GM12801 (cell line): Measurements from ENCODE around the gene LGALS4.

ENCODE experiments used
- TF ChIP-seq, protein P1 (sequence below): IDR thresholded peaks from one replicate; pipeline ENCODE4 v1.5.1; 2011; ENCODE audit warnings: control low read depth; ENCODE audit not compliant: insufficient read length; ENCODE audit errors: extremely low read depth

Gene LGALS4

GRCh38 chr19:38806371-38806770 is 6.4 kb downstream of the LGALS4 start:
- TF ChIP-seq, protein P1, sequence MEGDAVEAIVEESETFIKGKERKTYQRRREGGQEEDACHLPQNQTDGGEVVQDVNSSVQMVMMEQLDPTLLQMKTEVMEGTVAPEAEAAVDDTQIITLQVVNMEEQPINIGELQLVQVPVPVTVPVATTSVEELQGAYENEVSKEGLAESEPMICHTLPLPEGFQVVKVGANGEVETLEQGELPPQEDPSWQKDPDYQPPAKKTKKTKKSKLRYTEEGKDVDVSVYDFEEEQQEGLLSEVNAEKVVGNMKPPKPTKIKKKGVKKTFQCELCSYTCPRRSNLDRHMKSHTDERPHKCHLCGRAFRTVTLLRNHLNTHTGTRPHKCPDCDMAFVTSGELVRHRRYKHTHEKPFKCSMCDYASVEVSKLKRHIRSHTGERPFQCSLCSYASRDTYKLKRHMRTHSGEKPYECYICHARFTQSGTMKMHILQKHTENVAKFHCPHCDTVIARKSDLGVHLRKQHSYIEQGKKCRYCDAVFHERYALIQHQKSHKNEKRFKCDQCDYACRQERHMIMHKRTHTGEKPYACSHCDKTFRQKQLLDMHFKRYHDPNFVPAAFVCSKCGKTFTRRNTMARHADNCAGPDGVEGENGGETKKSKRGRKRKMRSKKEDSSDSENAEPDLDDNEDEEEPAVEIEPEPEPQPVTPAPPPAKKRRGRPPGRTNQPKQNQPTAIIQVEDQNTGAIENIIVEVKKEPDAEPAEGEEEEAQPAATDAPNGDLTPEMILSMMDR, result no peak

DNA sequence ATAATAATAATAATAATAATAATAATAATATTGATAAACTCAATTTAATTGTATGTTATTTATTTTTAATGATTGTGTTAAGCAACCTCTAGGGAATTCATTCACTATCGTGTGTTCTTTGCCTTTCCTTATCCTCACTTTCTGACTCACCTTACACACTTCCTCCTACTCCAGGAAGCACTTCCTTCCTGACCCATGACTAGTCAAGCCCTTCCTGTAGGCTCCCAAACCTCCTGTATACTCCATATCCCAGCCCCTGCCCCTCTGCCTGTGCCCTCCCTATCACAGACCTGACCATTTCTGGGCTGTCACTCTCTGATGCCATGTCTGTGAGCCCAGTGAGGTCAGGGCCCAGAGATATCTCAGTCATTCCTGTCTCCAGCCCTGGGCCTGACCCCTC is 7.6 kb downstream of the LGALS4 start:
- TF ChIP-seq, protein P1, result no peak

DNA sequence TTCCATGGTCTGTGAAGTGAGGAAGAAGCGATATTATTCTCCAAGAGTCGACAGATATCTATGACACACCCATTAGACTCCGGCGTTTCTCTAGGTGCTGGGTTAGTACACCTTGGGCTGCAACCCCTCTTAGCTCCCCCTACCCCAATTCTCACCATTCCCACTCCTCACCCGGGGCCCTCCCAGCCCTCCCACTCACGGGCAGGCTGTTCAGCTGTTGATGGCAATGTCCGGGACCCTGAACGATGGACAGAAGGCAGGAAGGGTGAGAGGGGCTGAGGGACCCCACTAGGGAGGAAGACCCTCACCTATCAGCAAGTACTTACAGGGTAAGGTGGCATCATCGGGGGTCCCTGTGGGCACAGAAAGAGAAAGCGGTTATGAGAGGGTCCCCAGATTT is 9.2 kb downstream of the LGALS4 start:
- TF ChIP-seq, protein P1, result no peak

DNA sequence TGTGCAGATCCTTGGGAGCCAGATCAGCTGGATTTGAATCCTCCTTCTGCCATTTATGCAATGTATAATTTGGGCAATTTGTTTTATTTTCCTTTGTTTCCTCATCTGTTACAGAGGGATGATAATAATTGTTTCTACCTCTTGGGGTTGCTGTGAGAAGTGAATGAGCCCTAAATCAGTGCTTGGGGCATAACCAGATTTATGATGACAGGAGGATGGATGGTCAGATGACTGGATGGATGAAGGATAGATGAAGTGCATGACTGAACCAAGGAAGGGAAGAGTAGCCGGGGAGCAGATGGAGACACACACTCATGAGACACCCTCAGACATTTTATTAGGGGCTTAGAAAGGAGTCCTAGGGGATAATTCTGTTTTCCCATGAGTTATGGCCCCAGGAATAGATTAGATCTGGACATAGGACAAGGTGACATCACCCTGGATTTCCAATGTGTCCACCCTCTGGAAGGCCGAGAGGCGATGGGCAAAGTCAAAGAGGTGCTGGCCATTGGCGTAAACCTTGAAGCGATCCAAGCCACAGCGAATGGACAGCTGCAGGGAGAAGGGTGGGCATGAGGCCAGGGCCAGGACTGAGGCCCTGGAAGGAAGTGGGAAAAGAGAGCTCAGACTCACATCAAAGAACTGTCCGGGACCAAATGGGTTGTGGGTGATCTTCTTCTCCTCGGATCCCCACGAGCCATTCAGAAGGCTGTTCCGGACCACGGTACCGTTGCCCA is 11.2 kb downstream of the LGALS4 start:
- TF ChIP-seq, protein P1, result no peak

- TF ChIP-seq, protein P1, result no peak
These were observed 12.0 kb downstream of the LGALS4 start for GRCh38 chr19:38800577-38801347.

DNA sequence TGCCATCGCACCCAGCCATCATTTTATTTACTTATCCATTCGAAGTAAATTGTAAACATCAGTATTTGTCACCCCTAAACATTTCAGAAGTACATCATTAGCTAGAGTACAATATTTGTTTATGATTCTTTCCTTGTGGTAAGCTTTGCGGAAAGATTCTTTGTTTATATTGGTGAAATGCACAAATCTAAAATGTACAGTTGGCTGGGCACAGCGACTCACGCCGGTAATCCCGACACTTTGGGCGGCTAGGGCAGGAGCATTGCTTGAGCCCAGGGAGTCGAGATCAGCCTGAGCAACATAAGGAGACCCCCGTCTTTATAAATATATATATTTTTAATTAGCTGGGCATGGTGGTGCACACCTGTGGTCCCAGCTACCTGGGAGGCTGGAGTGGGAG is 13.6 kb downstream of the LGALS4 start:
- TF ChIP-seq, protein P1, result no peak

- TF ChIP-seq, protein P1, result no peak
These were observed 16.6 kb downstream of the LGALS4 start for GRCh38 chr19:38796154-38796553.
